Tibial artery (tissue), 4 donors: ENCODE measurements around the gene SPATA9.
A peak's percentile ranks its signal among the peaks of the same experiment; 100 is the strongest.

Source experiments
- DNase-seq, 2 donors: peaks; one replicate each; pipeline ENCODE4 v3.0.0-alpha.2; 2019
- H3K27ac ChIP-seq, 2 donors: fragments of 200-600 bp; sonication (generic) in 1 of 2; 1 replicate in 1 of 2; 2 replicates in 1 of 2; pipeline ENCODE4 v1.5.1; 2018 to 2019; ENCODE audit warnings: mild to moderate bottlenecking in 1 of 2
- H3K27me3 ChIP-seq, 2 donors: fragments of 200-600 bp; sonication (generic) in 1 of 2; one replicate each; pipeline versions ENCODE4 v1.5.1 to v1.6.0; 2016 to 2019
- H3K36me3 ChIP-seq, 3 donors: fragments of 200-600 bp; sonication (generic) in 2 of 3; one replicate each; pipeline ENCODE4 v1.5.1; 2016 to 2019; ENCODE audit warnings: mild to moderate bottlenecking in 2 of 3
- H3K4me1 ChIP-seq, 4 donors: fragments of 200-600 bp; sonication (generic) in 2 of 4; 1 replicate in 3 of 4; 2 replicates in 1 of 4; pipeline ENCODE4 v1.5.1; 2016 to 2019
- H3K4me3 ChIP-seq, 2 donors: fragments of 200-600 bp; sonication (generic) in 1 of 2; 1 replicate in 1 of 2; 2 replicates in 1 of 2; pipeline ENCODE4 v1.5.1; 2018 to 2019; ENCODE audit warnings: mild to moderate bottlenecking in 2 of 2
- H3K9me3 ChIP-seq, 3 donors: fragments of 200-600 bp; sonication (generic) in 1 of 3; one replicate each; pipeline ENCODE4 v1.5.1; 2016 to 2019
- CTCF ChIP-seq, 2 experiments: fragments of 200-600 bp in 1 of 2; fragments of 450-650 bp in 1 of 2; IDR thresholded peaks; one replicate each; pipeline ENCODE4 v1.5.1; 2017 to 2019; ENCODE audit warnings: antibody characterized with exemption in 2 of 2, mild to moderate bottlenecking in 1 of 2, moderate library complexity in 1 of 2
- intact Hi-C: fragments of 100-400 bp; cut with DNase I; formaldehyde crosslinking; loops from one replicate; pipeline ENCODE4 v1.15.0; 2023; ENCODE audit warnings: low total_unique reads

The SPATA9 gene

GRCh38 chr5:95619514-95620029 lies 63.2 kb downstream of the SPATA9 start:
- TF ChIP-seq CTCF (IDR thresholded peaks at IDR 0.05), result no peak
- intact Hi-C loops, result no loop called here

DNA sequence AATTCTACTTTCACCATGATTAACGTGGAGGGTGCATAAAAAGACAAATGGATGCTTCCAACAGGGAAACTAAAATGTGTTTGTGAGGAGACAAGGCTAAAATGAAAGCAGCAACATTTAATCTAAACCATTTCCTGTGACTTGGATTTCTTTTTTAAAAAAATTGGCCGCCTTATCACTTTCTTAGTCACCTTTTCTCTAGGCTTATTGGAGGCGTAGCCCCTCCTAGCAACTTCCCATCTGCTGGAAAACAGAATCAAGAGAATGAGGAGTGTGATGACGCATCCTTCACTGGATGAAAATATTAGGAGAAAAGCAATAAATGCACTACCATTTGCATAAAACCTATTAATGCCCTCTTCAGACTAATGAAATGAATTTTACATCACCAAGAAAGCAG lies 63.7 kb downstream of the SPATA9 start:
- Histone ChIP-seq H3K36me3 (no peaks in the 10 kb centered on the region), H3K4me3 (no peak overlapping the region), H3K27me3 (no peaks in the 10 kb centered on the region), H3K9me3 (no peaks in the 10 kb centered on the region), H3K27ac (no peak overlapping the region), H3K4me1 (peaks cover 0 to 19% (median 14%) of the 10 kb centered on the region in 4 donors)
- no peak for TF ChIP-seq CTCF (IDR thresholded peaks at IDR 0.05)
- intact Hi-C loops, result no loop called here
- no peak for DNase-seq

More at GRCh38 chr5:95619514-95620029, 63.2 kb downstream of the SPATA9 start:
- Histone ChIP-seq H3K9me3 (no peaks in the 10 kb centered on the region), H3K4me1 (peaks cover 0 to 19% (median 14%) of the 10 kb centered on the region in 4 donors), H3K4me3 (peak overlapping the region; percentile 57 to 66), H3K36me3 (no peaks in the 10 kb centered on the region), H3K27ac (no peak overlapping the region), H3K27me3 (no peaks in the 10 kb centered on the region)
- no peak for DNase-seq

DNA sequence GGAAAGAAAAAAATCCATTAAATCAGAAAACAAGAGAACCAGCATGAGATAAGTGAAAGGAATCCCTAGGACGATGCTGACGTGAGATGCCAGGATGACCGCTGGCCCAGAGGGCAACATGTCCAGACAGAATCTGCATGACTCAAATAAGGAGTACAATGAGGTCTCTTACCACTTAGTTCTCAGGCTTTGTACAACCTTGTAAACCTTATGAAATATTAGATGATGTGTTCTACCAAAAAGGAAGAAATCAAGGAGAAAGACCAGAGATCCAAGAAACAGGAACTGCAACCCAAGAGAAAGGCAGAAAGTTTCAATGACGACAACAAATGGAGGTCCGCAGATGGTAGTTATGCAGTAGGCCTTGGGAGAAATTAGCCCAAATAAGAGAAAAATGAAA lies 65.7 kb downstream of the SPATA9 start:
- TF ChIP-seq CTCF (IDR thresholded peaks at IDR 0.05), result no peak
- no peak overlapping the region for H3K27ac ChIP-seq
- H3K4me3 ChIP-seq, result no peak overlapping the region
- H3K36me3 ChIP-seq, result no peaks in the 10 kb centered on the region
- H3K27me3 ChIP-seq, result no peaks in the 10 kb centered on the region
- peaks cover 0 to 7% (median 0%) of the 10 kb centered on the region in 3 donors for H3K9me3 ChIP-seq
- intact Hi-C loops, result no loop called here
- no peak for DNase-seq
- H3K4me1 ChIP-seq, result peaks cover 0 to 19% (median 14%) of the 10 kb centered on the region in 4 donors

DNA sequence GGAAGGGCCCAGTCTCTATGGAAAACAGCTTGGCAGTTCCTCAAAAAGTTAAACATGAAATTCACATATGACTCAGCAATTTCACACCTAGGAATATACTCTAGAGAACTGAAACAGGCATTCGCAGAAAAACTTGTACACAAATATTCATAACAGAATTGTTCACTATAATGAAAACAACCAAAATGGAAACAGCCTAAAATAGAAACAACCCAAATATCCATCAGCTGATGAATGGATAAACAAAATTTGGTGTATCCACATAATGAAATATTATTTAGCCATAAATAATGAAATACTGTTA lies 67.7 kb downstream of the SPATA9 start:
- intact Hi-C loops, result no loop called here
- Histone ChIP-seq H3K27me3 (no peaks in the 10 kb centered on the region), H3K4me1 (peaks cover 0 to 10% (median 7%) of the 10 kb centered on the region in 4 donors), H3K9me3 (peaks cover 0 to 7% (median 0%) of the 10 kb centered on the region in 3 donors), H3K4me3 (no peak overlapping the region), H3K27ac (no peak overlapping the region), H3K36me3 (no peaks in the 10 kb centered on the region)
- DNase-seq, result no peak
- TF ChIP-seq CTCF (IDR thresholded peaks at IDR 0.05), result no peak

DNA sequence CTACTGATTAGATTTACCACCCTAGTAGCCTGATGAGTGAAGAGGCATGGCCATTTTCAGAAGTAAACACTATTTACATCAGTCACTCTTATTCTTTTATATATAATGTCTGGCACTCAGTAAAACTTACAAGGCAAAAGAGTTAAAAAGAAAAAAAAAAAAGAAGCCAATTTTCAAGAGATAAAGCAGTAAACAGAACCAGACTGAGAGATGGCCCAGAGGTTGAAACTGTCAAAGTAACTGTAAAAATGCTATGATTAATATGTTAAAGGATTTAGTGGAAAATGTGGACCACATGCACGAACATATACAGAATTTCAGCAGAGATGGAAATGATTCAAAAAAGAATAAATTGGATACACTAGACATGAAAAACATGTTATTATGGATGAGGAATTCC lies 69.3 kb downstream of the SPATA9 start:
- Histone ChIP-seq H3K9me3 (peaks cover 0 to 7% (median 0%) of the 10 kb centered on the region in 3 donors), H3K27ac (no peak overlapping the region), H3K27me3 (no peaks in the 10 kb centered on the region), H3K4me1 (no peaks in the 10 kb centered on the region), H3K36me3 (no peaks in the 10 kb centered on the region), H3K4me3 (no peak overlapping the region)
- no peak for TF ChIP-seq CTCF (IDR thresholded peaks at IDR 0.05)
- no peak for DNase-seq
- intact Hi-C loops, result no loop called here

DNA sequence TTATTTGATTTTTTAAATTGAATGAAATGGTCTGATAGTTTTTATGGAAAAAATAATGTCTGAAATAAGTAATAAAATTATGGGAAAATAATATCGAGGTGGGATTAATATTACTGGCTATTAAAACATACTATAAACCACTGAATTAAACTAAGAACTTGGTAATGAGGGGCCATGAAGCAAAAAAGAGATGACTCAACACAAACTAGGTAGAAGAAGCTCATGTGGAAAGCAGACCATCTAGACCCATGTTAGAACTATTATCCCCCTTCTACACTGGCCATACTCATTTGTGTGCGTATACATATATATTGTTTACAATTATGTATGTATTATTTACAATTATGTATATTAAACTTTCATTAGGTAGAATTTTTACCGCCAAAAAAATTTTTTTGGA lies 71.4 kb downstream of the SPATA9 start:
- Histone ChIP-seq H3K4me3 (no peak overlapping the region), H3K4me1 (no peaks in the 10 kb centered on the region), H3K9me3 (peaks cover 0 to 7% (median 0%) of the 10 kb centered on the region in 3 donors), H3K27me3 (no peaks in the 10 kb centered on the region), H3K36me3 (no peaks in the 10 kb centered on the region), H3K27ac (no peak overlapping the region)
- intact Hi-C loops, result no loop called here
- DNase-seq, result no peak
- TF ChIP-seq CTCF (IDR thresholded peaks at IDR 0.05), result no peak
